HL-60 (cell line): ENCODE results near the gene MACROD2.

Experiments used
- GABPA ChIP-seq: IDR thresholded peaks from 2 replicates; pipeline ENCODE4 v1.6.1; 2012; ENCODE audit warnings: low read depth
- TF ChIP-seq, protein P1 (sequence below): IDR thresholded peaks from one replicate; pipeline ENCODE4 v1.5.1; 2011; ENCODE audit warnings: low read length, control low read depth, inconsistent platforms; ENCODE audit not compliant: insufficient read depth

DNA sequence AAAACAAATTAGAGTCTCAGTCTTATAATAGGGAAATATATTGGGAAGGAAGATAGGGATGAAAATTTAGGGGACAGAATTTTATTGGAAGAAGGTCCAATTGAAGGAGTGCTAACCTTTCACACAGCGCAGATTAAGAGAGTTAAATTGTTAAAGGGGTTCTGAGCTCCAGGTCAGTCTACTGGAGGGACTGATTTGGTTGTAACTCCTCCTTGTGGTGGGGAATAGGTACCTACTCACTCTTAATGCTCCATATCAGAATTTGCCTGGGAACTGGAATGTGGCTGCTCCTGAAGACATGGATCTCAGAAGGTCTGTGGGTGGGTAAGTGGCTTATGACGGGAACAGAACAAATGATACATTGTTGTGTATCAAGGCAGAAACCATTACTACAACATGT is 198.6 kb downstream of the MACROD2 start:
- TF ChIP-seq, protein P1, sequence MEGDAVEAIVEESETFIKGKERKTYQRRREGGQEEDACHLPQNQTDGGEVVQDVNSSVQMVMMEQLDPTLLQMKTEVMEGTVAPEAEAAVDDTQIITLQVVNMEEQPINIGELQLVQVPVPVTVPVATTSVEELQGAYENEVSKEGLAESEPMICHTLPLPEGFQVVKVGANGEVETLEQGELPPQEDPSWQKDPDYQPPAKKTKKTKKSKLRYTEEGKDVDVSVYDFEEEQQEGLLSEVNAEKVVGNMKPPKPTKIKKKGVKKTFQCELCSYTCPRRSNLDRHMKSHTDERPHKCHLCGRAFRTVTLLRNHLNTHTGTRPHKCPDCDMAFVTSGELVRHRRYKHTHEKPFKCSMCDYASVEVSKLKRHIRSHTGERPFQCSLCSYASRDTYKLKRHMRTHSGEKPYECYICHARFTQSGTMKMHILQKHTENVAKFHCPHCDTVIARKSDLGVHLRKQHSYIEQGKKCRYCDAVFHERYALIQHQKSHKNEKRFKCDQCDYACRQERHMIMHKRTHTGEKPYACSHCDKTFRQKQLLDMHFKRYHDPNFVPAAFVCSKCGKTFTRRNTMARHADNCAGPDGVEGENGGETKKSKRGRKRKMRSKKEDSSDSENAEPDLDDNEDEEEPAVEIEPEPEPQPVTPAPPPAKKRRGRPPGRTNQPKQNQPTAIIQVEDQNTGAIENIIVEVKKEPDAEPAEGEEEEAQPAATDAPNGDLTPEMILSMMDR, result no peak
- TF ChIP-seq GABPA, result no peak
